GM18873 (cell line): Measurements from ENCODE around the gene ZNF385D.

Source experiments
- ATAC-seq: cut with Tn5 transposase; IDR thresholded peaks from one replicate; pipeline ENCODE4 v1.9.1; 2021; ENCODE audit warnings: mild to moderate bottlenecking, moderate library complexity, moderate number of reproducible peaks; ENCODE audit not compliant: unreplicated experiment, low FRiP score

Gene ZNF385D

GRCh38 chr3:21691036-21691435 is 60.0 kb downstream of the ZNF385D start:
- no peak for ATAC-seq

DNA sequence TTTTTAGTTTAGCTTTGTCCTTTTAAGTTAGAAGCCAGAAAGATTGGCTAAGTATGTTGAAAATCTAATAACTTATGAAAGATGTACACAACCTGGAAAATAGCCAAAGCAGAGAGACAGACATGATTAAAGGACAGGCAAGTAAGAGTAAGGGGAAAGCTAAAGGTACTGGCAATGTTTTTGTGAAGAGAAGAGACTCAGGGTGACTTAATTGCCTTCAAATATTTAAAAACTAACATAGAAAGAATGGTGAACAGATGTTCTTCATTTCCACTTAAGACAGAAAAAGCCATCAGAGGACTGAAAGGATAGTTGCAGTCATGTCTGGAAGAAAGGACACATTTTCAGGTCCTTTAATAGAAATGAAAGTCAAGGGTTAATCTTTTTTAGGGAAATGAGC is 68.8 kb downstream of the ZNF385D start:
- no peak for ATAC-seq

- ATAC-seq, result no peak
These were observed 77.6 kb downstream of the ZNF385D start for GRCh38 chr3:21673393-21673792.

DNA sequence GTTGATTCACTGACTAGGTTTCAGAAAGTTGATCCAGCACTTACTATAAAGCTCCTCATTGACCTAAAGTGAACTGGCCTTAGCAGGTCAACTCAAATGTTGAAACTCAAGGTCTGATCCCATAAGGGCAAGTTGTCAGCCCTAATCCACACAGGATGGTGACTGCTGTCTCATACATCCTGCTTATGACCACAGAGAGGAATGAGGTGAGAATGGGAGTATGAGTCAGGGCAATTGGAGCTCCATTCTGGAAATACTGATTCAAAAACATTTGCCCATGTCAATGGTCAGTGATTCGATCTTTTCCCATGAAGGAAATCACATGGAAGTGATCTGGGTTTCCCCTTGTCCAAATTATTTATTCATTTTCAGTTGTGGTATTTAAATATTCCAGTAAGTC is 78.7 kb downstream of the ZNF385D start:
- no peak for ATAC-seq

DNA sequence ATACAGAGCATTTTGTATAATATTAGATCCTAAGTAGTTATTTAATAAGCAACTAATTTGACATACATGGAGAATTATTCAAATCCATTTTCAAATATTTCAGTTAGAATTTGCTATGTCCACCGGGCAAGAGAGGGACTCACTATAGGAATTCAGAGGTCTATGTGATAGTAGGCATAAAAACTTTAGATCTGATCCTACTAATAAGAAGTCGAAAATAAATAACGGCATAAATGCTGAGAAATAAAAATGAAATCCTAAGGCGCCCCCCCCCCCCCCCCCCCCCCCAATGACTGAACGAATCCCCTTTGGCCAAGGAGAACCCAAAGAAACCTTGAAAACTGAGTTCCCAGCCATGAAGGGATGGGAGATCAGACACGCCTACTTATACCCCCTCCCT is 80.6 kb downstream of the ZNF385D start:
- no peak for ATAC-seq

DNA sequence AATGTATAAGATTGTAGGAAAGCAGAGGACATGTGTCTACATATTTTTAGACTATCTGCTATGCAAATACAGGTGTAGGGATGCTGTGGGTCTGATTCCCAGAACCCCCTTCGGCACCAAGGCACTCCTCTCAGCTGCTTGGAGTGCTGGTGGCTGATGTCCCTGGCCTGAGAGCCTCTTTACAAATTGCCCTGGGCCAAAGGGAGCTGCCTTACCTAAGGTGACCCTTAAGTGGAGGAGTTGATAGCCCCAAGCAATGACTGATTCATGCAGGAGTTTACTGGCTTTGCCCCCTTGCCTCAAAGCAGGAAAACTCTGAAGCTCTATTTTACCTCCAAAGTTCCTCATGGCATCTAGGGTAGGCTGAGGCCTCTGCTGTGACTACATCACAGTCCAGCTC is 83.0 kb downstream of the ZNF385D start:
- no peak for ATAC-seq

DNA sequence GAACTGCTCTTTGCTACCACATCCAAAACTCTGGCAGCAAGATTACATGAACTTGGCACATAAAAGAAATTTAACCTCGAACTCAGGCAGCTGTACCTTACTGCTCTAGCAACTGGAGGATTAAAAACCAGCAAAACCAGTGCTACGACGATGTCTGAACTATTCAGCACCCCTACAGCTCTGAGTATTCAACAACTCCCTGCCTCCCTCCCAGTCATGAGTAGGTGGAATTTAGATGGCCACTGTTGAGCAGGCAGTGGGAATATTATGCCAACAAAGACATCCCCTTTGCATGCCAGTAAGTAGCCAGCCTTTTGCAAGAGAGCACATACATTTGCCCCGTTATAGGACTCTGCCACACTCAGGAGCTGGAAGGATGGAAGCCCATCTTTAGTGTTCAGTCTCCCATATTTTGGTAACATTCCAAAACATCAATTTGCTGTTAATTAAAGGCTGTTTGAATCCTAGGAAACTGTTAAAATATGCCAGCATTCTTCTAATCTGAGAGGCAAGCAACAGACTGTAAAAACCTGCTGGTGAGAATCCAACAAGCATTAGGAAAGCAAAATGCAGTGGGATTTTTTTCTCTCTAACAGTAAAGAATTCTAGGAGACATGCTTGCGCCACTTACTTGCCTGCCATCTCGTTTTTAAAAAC is 85.4 kb downstream of the ZNF385D start:
- no peak for ATAC-seq

- no peak for ATAC-seq
These were observed 86.0 kb downstream of the ZNF385D start for GRCh38 chr3:21664996-21665395.

GRCh38 chr3:21662403-21662802 is 88.6 kb downstream of the ZNF385D start:
- no peak for ATAC-seq

- no peak for ATAC-seq
These were observed 96.3 kb downstream of the ZNF385D start for GRCh38 chr3:21654662-21655061.

GRCh38 chr3:21654241-21654640 is 96.8 kb downstream of the ZNF385D start:
- no peak for ATAC-seq

- no peak for ATAC-seq
These were observed 101.5 kb downstream of the ZNF385D start for GRCh38 chr3:21649519-21649918.

GRCh38 chr3:21647961-21648360 is 103.0 kb downstream of the ZNF385D start:
- ATAC-seq, result no peak

GRCh38 chr3:21645121-21645897 is 105.7 kb downstream of the ZNF385D start:
- no peak for ATAC-seq

GRCh38 chr3:21644268-21644667 is 106.7 kb downstream of the ZNF385D start:
- no peak for ATAC-seq

- ATAC-seq, result no peak
These were observed 107.3 kb downstream of the ZNF385D start for GRCh38 chr3:21643752-21644151.

- no peak for ATAC-seq
These were observed 108.6 kb downstream of the ZNF385D start for GRCh38 chr3:21642433-21642832.

DNA sequence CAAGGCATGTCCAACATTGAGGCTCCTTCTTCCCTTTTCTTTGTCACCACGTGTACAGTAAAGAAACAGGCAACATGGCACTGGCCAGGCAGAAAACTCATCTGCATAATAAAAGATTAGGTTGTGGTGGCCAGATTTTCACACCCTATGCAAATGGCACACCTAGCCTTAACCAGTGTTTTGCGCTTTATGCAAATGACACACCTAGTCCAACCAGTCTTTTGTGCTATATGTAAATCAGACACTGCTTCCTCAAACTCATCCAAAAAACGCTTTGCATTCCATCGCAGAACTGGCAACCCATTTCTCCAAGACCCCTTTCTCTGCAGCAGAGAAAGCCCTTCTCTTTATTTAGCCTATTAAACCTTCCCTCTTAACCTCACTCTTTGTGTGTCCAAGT is 109.1 kb downstream of the ZNF385D start:
- no peak for ATAC-seq

DNA sequence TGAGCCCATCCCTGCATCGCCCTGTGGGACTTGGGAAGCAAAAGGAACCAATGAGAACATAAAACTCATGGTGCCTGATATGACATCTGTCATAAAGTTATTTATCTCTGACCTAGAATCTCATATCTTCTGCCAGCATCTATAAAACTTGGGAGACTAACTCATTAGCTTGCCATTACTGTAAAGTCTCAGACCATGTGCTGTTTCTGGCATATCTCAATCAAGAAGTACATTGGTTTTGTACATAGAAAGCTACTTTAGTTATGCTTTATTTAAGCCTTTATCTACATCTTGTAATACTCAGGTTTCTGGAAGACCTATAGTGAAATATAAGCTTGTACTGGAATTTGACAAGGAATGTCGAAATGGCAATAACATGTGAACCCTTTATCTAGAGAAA is 112.5 kb downstream of the ZNF385D start:
- no peak for ATAC-seq

GRCh38 chr3:21634112-21634511 is 116.9 kb downstream of the ZNF385D start:
- ATAC-seq, result no peak

DNA sequence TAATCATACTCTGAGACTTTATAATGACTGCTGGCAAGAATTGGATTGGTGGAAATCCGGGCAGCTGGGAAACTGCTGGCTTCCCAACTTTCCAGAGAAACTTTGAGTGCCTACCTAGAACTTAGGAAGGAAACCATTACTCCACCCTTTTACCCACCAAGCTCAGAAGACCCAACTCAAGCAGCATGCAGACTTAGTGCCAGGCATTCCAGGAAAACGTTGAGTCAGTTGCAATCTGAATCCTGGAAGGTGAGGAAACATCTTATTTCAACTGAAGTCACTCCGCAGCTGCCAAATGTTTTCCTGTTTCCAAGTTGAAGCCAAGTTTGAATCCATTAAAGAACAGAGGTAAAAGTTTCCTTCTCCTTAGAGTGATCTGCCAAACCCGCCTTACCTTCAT is 126.5 kb downstream of the ZNF385D start:
- ATAC-seq, result no peak

DNA sequence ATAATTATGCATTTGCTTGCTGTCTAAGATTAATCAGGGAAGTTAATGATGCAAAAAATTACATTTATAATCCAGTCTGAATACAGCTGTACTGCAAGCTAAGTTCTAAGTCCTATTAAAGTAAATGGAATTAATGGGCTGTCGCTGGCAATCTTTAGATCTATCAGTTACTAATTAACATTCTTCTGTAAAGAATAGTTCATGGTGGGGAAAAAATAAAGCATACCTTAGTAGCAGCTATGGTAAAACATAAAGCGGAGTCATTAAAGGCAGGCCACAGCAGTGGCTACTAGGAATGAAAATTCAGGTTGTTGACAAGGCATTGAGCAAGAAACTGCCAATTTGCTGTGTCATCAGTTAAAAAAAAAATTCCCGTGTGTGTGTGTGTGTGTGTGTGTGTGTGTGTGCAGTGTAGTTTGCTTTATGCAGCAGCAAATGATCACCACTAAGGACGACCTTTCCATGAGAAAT is 129.8 kb downstream of the ZNF385D start:
- no peak for ATAC-seq
